CD4-positive, alpha-beta T cell treated with Interleukin-17A for 1 hour (primary cell): ENCODE data around the gene CEACAM1.
"Not testable (repeated sequence)": the region's sequence is repeated elsewhere in the genome, so short reads cannot be mapped to it uniquely, and the experiment has no call there.

Experiments
- DNase-seq: peaks from one replicate; pipeline ENCODE4 v3.0.0-alpha.2; 2020

CEACAM1 gene

GRCh38 chr19:42528354-42529247, at the start of gene CEACAM1:
CEACAM1 (minus strand) TSS chr19:42528481; CDS start chr19:42528374, 107 bp downstream.
- DNase-seq = peak; percentile 56

- no peak for DNase-seq
Observed at GRCh38 chr19:42577016-42577415, 48.7 kb upstream of the CEACAM1 start.

- DNase-seq = no peak
Observed at GRCh38 chr19:42576241-42576640, 48.0 kb upstream of the CEACAM1 start.

- DNase-seq = no peak
Observed at GRCh38 chr19:42573642-42574041, 45.4 kb upstream of the CEACAM1 start.

- DNase-seq = no peak
Observed at GRCh38 chr19:42571116-42571515, 42.8 kb upstream of the CEACAM1 start.

- no peak for DNase-seq
Observed at GRCh38 chr19:42569193-42569592, 40.9 kb upstream of the CEACAM1 start.

GRCh38 chr19:42568006-42568405, 39.7 kb upstream of the CEACAM1 start:
- no peak for DNase-seq

- DNase-seq = no peak
Observed at GRCh38 chr19:42567567-42567966, 39.3 kb upstream of the CEACAM1 start.

GRCh38 chr19:42563352-42564210, 35.3 kb upstream of the CEACAM1 start:
- peak; percentile 40 for DNase-seq

- no peak for DNase-seq
Observed at GRCh38 chr19:42561512-42561911, 33.2 kb upstream of the CEACAM1 start.

GRCh38 chr19:42560731-42561130, 32.5 kb upstream of the CEACAM1 start:
- no peak for DNase-seq

- DNase-seq = no peak
Observed at GRCh38 chr19:42558450-42559150, 30.3 kb upstream of the CEACAM1 start.

GRCh38 chr19:42557386-42557871, 29.1 kb upstream of the CEACAM1 start:
- DNase-seq = not testable (repeated sequence)

- no peak for DNase-seq
Observed at GRCh38 chr19:42555801-42556200, 27.5 kb upstream of the CEACAM1 start.

GRCh38 chr19:42555317-42555716, 27.0 kb upstream of the CEACAM1 start:
- DNase-seq = no peak

GRCh38 chr19:42554046-42554575, 25.8 kb upstream of the CEACAM1 start:
- no peak for DNase-seq

- no peak for DNase-seq
Observed at GRCh38 chr19:42553292-42554045, 25.2 kb upstream of the CEACAM1 start.

GRCh38 chr19:42552086-42553065, 24.1 kb upstream of the CEACAM1 start:
- DNase-seq = no peak

- DNase-seq = not testable (repeated sequence)
Observed at GRCh38 chr19:42550521-42550920, 22.2 kb upstream of the CEACAM1 start.

- not testable (repeated sequence) for DNase-seq
Observed at GRCh38 chr19:42549067-42549466, 20.8 kb upstream of the CEACAM1 start.

- no peak for DNase-seq
Observed at GRCh38 chr19:42548552-42548951, 20.3 kb upstream of the CEACAM1 start.
